Measurements from ENCODE around the gene CD2AP. TPM values are rescaled to one million over a fixed set of nuclear protein-coding genes. Genes with fewer than 3 reads are reported as not detected.
A peak's percentile ranks its signal among the peaks of the same experiment; 100 is the strongest.

Gene CD2AP
- total RNA-seq, 1 donor from 2014 or later: 29.5 TPM

DNA sequence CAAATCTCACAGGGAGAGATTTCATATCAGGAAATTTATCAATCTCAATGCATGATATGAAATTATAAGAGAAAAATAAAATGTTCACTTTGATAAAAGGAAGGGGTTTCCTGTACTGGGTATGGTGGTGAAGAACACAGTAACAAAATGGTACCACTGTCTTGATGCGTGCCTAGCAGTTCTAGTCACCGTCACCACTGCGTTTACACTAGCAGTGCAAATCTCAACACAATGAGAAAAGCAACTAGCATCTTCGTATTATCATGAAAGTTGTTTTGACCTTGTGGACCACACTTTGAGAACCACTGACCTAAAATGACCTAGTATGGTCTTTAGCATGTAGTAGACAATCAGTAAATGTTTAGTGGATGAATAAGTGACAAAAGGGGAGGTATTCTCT lies 152.4 kb downstream of the CD2AP start:
- no peaks in the 10 kb centered on the region for H3K9me3 Mint-ChIP-seq
- no peak for DNase-seq (ENCODE audit: extremely low spot score, unreplicated experiment)
- H3K27me3 Mint-ChIP-seq: no peaks in the 10 kb centered on the region
- TF ChIP-seq, protein P1, sequence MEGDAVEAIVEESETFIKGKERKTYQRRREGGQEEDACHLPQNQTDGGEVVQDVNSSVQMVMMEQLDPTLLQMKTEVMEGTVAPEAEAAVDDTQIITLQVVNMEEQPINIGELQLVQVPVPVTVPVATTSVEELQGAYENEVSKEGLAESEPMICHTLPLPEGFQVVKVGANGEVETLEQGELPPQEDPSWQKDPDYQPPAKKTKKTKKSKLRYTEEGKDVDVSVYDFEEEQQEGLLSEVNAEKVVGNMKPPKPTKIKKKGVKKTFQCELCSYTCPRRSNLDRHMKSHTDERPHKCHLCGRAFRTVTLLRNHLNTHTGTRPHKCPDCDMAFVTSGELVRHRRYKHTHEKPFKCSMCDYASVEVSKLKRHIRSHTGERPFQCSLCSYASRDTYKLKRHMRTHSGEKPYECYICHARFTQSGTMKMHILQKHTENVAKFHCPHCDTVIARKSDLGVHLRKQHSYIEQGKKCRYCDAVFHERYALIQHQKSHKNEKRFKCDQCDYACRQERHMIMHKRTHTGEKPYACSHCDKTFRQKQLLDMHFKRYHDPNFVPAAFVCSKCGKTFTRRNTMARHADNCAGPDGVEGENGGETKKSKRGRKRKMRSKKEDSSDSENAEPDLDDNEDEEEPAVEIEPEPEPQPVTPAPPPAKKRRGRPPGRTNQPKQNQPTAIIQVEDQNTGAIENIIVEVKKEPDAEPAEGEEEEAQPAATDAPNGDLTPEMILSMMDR (conservative IDR thresholded peaks at IDR 0.05): no peak
- no peaks in the 10 kb centered on the region for H3K36me3 Mint-ChIP-seq
- H3K27ac Mint-ChIP-seq: no peak overlapping the region
- peaks cover 7% of the 10 kb centered on the region for H3K4me1 Mint-ChIP-seq (ENCODE audit: unreplicated experiment)
- no peak overlapping the region for H3K4me3 Mint-ChIP-seq

DNA sequence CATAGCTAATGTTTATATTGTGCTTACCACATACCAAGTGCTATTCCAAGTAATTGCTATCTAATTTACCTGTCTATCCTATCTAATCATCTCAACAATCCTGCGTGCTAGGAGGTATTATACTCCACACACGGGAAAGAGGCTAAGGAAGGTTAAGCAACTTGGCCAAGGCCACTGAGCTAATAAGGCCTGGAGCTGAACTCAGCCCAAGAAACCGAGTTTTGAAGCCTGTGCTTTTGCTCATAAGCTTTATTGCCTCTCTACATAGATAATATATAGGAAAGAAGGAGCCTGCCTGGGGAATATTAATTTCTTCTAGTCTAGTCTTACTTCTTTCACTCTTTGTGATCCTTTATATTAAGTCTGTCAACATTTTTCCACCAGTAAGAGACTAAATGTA lies 153.0 kb downstream of the CD2AP start:
- Mint-ChIP-seq H3K9me3 (no peaks in the 10 kb centered on the region), H3K4me1 (ENCODE audit: unreplicated experiment) (peaks cover 7% of the 10 kb centered on the region), H3K27me3 (no peaks in the 10 kb centered on the region)

DNA sequence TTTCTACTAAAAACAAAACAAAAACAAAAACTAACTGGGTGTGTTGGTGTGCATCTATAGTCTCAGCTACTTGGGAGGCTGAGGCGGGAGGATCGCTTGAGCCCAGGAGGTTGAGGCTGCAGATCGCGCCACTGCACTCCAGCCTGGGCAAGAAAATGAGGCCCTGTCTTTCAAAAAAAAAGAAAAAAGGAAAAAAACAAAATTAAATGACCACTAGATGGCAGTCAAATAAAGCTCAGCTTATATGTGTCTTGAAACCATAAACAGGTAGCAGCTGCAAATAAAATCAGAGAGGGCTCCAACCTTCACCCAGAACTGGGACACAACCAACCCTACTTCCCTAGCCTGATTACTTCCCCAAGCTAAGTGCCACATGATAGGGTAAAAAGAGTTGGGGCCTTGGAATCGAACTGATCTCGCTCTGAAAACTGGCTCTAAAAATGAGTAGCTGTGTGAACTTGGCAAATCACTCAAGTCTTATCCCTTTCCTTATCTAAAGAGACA lies 153.7 kb downstream of the CD2AP start:
- no peak for DNase-seq (ENCODE audit: extremely low spot score, unreplicated experiment)
- TF ChIP-seq, protein P1 (conservative IDR thresholded peaks at IDR 0.05): peak; percentile 82

More for the DNA sequence above, 153.0 kb downstream of the CD2AP start:
- H3K4me3 Mint-ChIP-seq: no peak overlapping the region
- no peaks in the 10 kb centered on the region for H3K36me3 Mint-ChIP-seq
- no peak overlapping the region for H3K27ac Mint-ChIP-seq
- no peak for DNase-seq (ENCODE audit: extremely low spot score, unreplicated experiment)
- TF ChIP-seq, protein P1 (conservative IDR thresholded peaks at IDR 0.05): no peak

DNA sequence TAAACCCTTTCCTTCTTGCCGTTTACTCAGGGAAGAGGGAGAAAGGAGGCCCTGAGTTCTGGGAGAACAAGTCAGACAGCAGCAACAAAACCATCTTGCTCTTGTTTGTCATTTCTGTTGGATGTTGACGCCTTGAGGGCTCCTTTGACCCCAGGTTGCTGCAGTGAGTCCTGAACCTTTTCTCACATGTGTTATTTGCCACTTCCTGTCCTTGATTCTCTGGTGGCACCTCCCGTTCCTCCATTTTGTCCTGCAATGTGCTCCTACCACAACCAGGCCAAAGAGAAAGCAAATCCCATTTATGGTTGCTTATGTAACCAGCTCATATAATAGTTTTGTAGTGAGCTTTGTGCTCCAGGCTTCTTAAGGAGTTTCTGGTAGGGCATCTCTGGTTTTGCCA lies 154.2 kb downstream of the CD2AP start:
- TF ChIP-seq, protein P1 (conservative IDR thresholded peaks at IDR 0.05): no peak
- no peaks in the 10 kb centered on the region for H3K36me3 Mint-ChIP-seq
- no peaks in the 10 kb centered on the region for H3K27me3 Mint-ChIP-seq
- H3K4me3 Mint-ChIP-seq: peak overlapping the region; percentile 42
- peaks cover 7% of the 10 kb centered on the region for H3K4me1 Mint-ChIP-seq (ENCODE audit: unreplicated experiment)
- H3K27ac Mint-ChIP-seq: peak overlapping the region; percentile 72
- H3K9me3 Mint-ChIP-seq: no peaks in the 10 kb centered on the region
- no peak for DNase-seq (ENCODE audit: extremely low spot score, unreplicated experiment)

More for the DNA sequence above, 153.7 kb downstream of the CD2AP start:
- Mint-ChIP-seq H3K4me1 (ENCODE audit: unreplicated experiment) (peaks cover 7% of the 10 kb centered on the region), H3K36me3 (no peaks in the 10 kb centered on the region), H3K9me3 (no peaks in the 10 kb centered on the region), H3K4me3 (no peak overlapping the region), H3K27ac (peak overlapping the region; percentile 72), H3K27me3 (no peaks in the 10 kb centered on the region)

DNA sequence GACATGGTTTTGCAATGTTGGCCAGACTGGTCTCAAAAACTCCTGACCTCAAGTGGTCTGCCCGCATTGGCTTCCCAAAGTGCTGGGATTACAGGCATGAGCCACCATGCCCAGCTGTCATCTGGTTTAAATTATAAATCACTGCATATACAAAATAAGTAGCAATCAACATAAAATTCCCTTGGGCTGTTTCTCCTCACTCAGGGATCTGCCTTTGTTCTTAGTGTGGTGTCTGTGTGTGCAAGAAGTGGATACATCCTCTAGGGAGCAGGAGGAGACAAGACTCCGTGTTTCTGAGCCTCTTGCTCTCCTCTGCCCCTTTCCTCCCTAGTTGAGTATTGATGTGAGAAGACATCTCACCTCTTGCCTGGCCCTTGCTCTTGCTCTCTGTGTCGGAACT lies 155.6 kb downstream of the CD2AP start:
- no peaks in the 10 kb centered on the region for H3K36me3 Mint-ChIP-seq
- TF ChIP-seq, protein P1 (conservative IDR thresholded peaks at IDR 0.05): no peak
- no peak for DNase-seq (ENCODE audit: extremely low spot score, unreplicated experiment)
- peaks cover 7% of the 10 kb centered on the region for H3K4me1 Mint-ChIP-seq (ENCODE audit: unreplicated experiment)
- no peaks in the 10 kb centered on the region for H3K27me3 Mint-ChIP-seq
- no peak overlapping the region for H3K27ac Mint-ChIP-seq
- no peaks in the 10 kb centered on the region for H3K9me3 Mint-ChIP-seq
- H3K4me3 Mint-ChIP-seq: no peak overlapping the region
